Panc1 (cell line): ENCODE measurements around the gene PDE3A. TPM values are rescaled to one million over a fixed set of nuclear protein-coding genes. Genes with fewer than 3 reads are reported as not detected.

ENCODE experiments used
- ATAC-seq: fragments of 200-7000 bp; cut with Tn5 transposase; 2 replicates; pipeline ENCODE4 v1.9.1; 2020; ENCODE audit warnings: mild to moderate bottlenecking, moderate library complexity
- BruUV-seq: library from RNA; stranded (reverse); fragments of 400-500 nt; replicated peaks from 2 replicates; lab custom pipeline; 2021; lab: Mats Ljungman, UMichigan
- CTCF ChIA-PET: fragments of 300-600 bp; sonication (Branson Sonifier 250); formaldehyde crosslinking; loops from one replicate; lab custom pipeline; 2022; ENCODE audit warnings: antibody characterized with exemption; lab: Charles Lee
- POLR2A ChIA-PET: fragments of 300-600 bp; sonication (Branson Sonifier 250); formaldehyde crosslinking; loops from one replicate; lab custom pipeline; 2022; ENCODE audit warnings: antibody characterized with exemption; lab: Charles Lee
- DNase-seq: peaks from one replicate; pipeline ENCODE4 v3.0.0-alpha.2; 2010; ENCODE audit warnings: low read depth, low spot score
- H3K27ac ChIP-seq: 2 replicates; pipeline ENCODE4 v1.5.1; 2011; ENCODE audit warnings: mild to moderate bottlenecking, low read length, inconsistent platforms
- H3K27me3 ChIP-seq: fragments of 200-500 bp; sonication (Bioruptor generic); 2 replicates; pipeline ENCODE4 v1.6.0; 2014; ENCODE audit warnings: low read length, inconsistent platforms; ENCODE audit not compliant: control insufficient read depth, insufficient read depth
- H3K36me3 ChIP-seq: fragments of 200-500 bp; sonication (Bioruptor generic); 2 replicates; pipeline ENCODE4 v1.5.1; 2014; ENCODE audit warnings: inconsistent platforms, mild to moderate bottlenecking, low read length, moderate library complexity; ENCODE audit not compliant: control insufficient read depth, insufficient read depth
- H3K4me1 ChIP-seq: 2 replicates; pipeline ENCODE4 v1.5.1; 2011; ENCODE audit warnings: inconsistent platforms, mild to moderate bottlenecking, low read length, moderate library complexity; ENCODE audit not compliant: control insufficient read depth, insufficient read depth
- H3K4me3 ChIP-seq, 2 experiments: 2 replicates each; pipeline ENCODE4 v1.5.1; 2011 to 2012; ENCODE audit warnings: low read depth in 2 of 2, low read length in 2 of 2, mild to moderate bottlenecking in 2 of 2, inconsistent platforms in 1 of 2, moderate library complexity in 1 of 2
- H3K9me3 ChIP-seq: fragments of 200-500 bp; sonication (Bioruptor generic); 2 replicates; pipeline ENCODE4 v1.5.1; 2014; ENCODE audit warnings: low read depth, mild to moderate bottlenecking, inconsistent platforms, low read length, moderate library complexity; ENCODE audit not compliant: control insufficient read depth, insufficient read depth
- CTCF ChIP-seq: fragments of 450-650 bp; IDR thresholded peaks from 2 replicates; pipeline ENCODE4 v1.5.1; 2017; ENCODE audit warnings: mild to moderate bottlenecking
- POLR2AphosphoS5 ChIP-seq: IDR thresholded peaks from 2 replicates; pipeline ENCODE4 v1.6.1; 2012; ENCODE audit warnings: mild to moderate bottlenecking, low read depth, low read length, moderate library complexity
- REST ChIP-seq, 2 experiments: IDR thresholded peaks; 2 replicates each; pipeline ENCODE4 v1.6.1; 2011 to 2012; ENCODE audit warnings: low read depth in 2 of 2, control low read depth in 1 of 2, low read length in 1 of 2, mild to moderate bottlenecking in 1 of 2, moderate library complexity in 1 of 2; ENCODE audit not compliant: insufficient read depth in 1 of 2
- SIN3A ChIP-seq: IDR thresholded peaks from 2 replicates; pipeline ENCODE4 v1.6.1; 2012; ENCODE audit warnings: low read depth, mild to moderate bottlenecking, low read length, moderate library complexity, borderline replicate concordance; ENCODE audit not compliant: insufficient read depth
- TCF7L2 ChIP-seq: IDR thresholded peaks from 2 replicates; pipeline ENCODE4 v1.6.1; 2011; ENCODE audit warnings: mild to moderate bottlenecking, low read depth, low read length, inconsistent platforms
- in situ Hi-C: cut with HindIII; loops from 2 replicates; pipeline ENCODE4 v1.10.0; 2016; ENCODE audit warnings: low sequenced_read_pairs, low pct_unique_long_range_greater_than_20kb
- intact Hi-C: fragments of 100-400 bp; cut with micrococcal nuclease; formaldehyde crosslinking; loops from one replicate; pipeline ENCODE4 v1.10.0; 2022; ENCODE audit not compliant: unreplicated experiment
- total RNA-seq: library from RNA; stranded (reverse); gene quantifications from one replicate; pipeline ENCODE4 v1.2.1, GENCODE V29; 2021; ENCODE audit not compliant: unreplicated experiment

PDE3A gene
- total RNA-seq, 1 experiment from 2014 or later: 0.03 TPM

DNA sequence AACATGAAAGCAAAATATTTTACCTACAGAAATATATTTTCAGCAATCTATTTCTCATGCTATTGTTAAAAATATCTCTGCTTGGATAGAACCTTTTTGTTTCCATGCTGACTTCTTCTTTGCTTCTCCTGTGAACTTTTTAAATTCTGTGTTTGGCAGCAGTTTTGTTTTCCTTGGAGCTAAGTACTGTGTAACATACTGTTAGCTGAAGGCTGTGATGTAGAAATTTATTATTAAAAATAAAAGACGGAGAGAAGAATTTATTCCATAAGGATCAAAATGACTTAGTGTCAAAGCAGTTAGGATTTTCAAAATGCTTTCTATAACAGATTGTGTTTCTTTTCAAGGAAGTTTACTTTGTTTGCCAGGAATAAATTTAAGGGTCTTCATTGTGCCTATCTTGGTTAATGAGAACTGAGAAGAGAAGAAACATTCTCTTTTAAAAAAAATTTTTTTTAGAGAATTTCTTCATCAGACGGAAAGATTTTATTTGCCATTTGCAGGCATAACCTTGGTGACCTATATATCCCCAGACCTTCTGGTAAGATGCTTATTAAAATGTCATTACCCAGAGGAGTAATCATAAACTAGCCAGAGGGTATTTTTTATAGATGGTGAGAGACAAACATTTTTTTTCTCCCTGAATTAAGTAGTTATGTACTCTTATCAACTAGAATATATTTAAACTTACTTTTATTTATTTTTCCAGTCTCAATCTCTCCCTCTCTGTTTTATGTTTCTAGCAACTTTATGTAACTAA lies 179.7 kb downstream of the PDE3A start:
- no TSS peak for BruUV-seq
- in situ Hi-C loops (no loop called here), intact Hi-C loops (no loop called here)
- no peaks in the 10 kb centered on the region for H3K36me3 ChIP-seq
- ChIA-PET CTCF (no interaction called here), POLR2A (no interaction called here)
- H3K9me3 ChIP-seq: no peaks in the 10 kb centered on the region
- ATAC-seq (no peak), DNase-seq (no peak)
- H3K4me1 ChIP-seq: no peaks in the 10 kb centered on the region
- H3K27ac ChIP-seq: no peak overlapping the region
- TF ChIP-seq CTCF (no peak), POLR2AphosphoS5 (no peak), SIN3A (no peak), TCF7L2 (no peak), REST (IDR thresholded peaks at IDR 0.05; ENCODE audit: insufficient read depth in 1 of 2, low read depth in 2 of 2, low read length in 1 of 2) (no peak)
- no peaks in the 10 kb centered on the region for H3K27me3 ChIP-seq
- H3K4me3 ChIP-seq: no peak overlapping the region

DNA sequence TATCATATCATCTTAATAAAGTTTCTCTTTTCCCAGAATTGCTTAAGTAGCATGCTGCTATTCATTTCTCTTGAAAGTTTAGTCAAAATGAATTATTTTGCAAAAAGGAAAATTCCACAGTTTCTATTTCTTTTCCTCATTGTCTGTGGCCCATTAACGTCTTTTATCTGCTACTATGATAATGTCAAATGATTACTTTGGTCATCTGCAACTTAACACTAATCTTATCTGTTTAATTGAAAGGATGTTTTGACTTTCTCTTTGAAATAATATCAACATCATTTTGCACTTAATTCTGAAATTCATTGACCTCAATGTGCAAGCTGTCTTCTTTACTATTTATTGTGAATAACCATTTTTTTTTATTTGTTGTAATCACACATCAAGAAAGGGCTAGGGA lies 180.3 kb downstream of the PDE3A start:
- CTCF ChIA-PET: no interaction called here
- H3K4me1 ChIP-seq: no peaks in the 10 kb centered on the region
- no peaks in the 10 kb centered on the region for H3K9me3 ChIP-seq
- POLR2A ChIA-PET: no interaction called here
- no peak overlapping the region for H3K27ac ChIP-seq
- no TSS peak for BruUV-seq
- TF ChIP-seq CTCF (no peak), TCF7L2 (no peak), REST (IDR thresholded peaks at IDR 0.05; ENCODE audit: insufficient read depth in 1 of 2, low read depth in 2 of 2, low read length in 1 of 2) (no peak), POLR2AphosphoS5 (no peak), SIN3A (no peak)
- intact Hi-C loops: no loop called here
- H3K4me3 ChIP-seq: no peak overlapping the region
- ATAC-seq (no peak), DNase-seq (no peak)
- in situ Hi-C loops: no loop called here
- H3K36me3 ChIP-seq: no peaks in the 10 kb centered on the region
- no peaks in the 10 kb centered on the region for H3K27me3 ChIP-seq
